HCT116 (cell line): ENCODE data around the gene KRTAP29-1. TPM values are rescaled to one million over a fixed set of nuclear protein-coding genes. Genes with fewer than 3 reads are reported as not detected.

ENCODE experiments used
- ATAC-seq: fragments of 200-7000 bp; cut with Tn5 transposase; 2 replicates; pipeline ENCODE4 v1.9.1; 2020; ENCODE audit warnings: mild to moderate bottlenecking, moderate library complexity
- BruUV-seq: library from RNA; stranded (reverse); fragments of 400-500 nt; replicated peaks from 2 replicates; lab custom pipeline; 2021; lab: Mats Ljungman, UMichigan
- CTCF ChIA-PET: fragments of 300-600 bp; sonication (Branson Sonifier 250); formaldehyde crosslinking; loops from one replicate; lab custom pipeline; 2021; ENCODE audit warnings: antibody characterized with exemption; lab: Charles Lee
- POLR2A ChIA-PET: fragments of 300-600, 350-600 bp; sonication (Branson Sonifier 250); formaldehyde crosslinking; loops from one replicate; lab custom pipeline; 2021; ENCODE audit warnings: antibody characterized with exemption; lab: Charles Lee
- RAD21 ChIA-PET, 2 experiments: fragments of 300-600 bp; sonication (Branson Sonifier 250); formaldehyde crosslinking; loops; one replicate each; lab custom pipeline; 2023; ENCODE audit warnings: low total read pairs in 2 of 2; ENCODE audit not compliant: uncharacterized antibody in 2 of 2, unreplicated experiment in 2 of 2, low non-redundant PET in 1 of 2; lab: Charles Lee
- DNase-seq: peaks from one replicate; pipeline ENCODE4 v3.0.0-alpha.2; 2010; ENCODE audit warnings: low read depth, low spot score
- H2AFZ ChIP-seq: fragments of 200-600 bp; shearing (Covaris generic), sonication (generic); 2 replicates; pipeline ENCODE4 v1.6.1; 2017; ENCODE audit warnings: low read depth, mixed run types, mixed read lengths, antibody characterized with exemption, low read length; ENCODE audit not compliant: poor library complexity, severe bottlenecking
- H3K27ac ChIP-seq: 2 replicates; pipeline ENCODE4 v1.5.1; 2012; ENCODE audit warnings: low read depth, low read length
- H3K27me3 ChIP-seq: fragments of 200-600 bp; sonication (generic); 2 replicates; pipeline ENCODE4 v1.6.1; 2016; ENCODE audit warnings: mixed run types, low read length, mixed read lengths; ENCODE audit not compliant: insufficient read depth
- H3K36me3 ChIP-seq, 2 experiments: fragments of 200-500 bp in 1 of 2; fragments of 200-600 bp in 1 of 2; sonication (Bioruptor generic) in 1 of 2; sonication (generic) in 1 of 2; 2 replicates each; pipeline versions ENCODE4 v1.5.1 to v1.6.1; 2014 to 2016; ENCODE audit warnings: low read length in 2 of 2, inconsistent platforms in 1 of 2, mixed read lengths in 1 of 2, mixed run types in 1 of 2; ENCODE audit not compliant: insufficient read depth in 2 of 2, control insufficient read depth in 1 of 2
- H3K4me1 ChIP-seq, 2 experiments: fragments of 200-600 bp in 1 of 2; sonication (generic) in 1 of 2; 2 replicates each; pipeline versions ENCODE4 v1.5.1 to v1.6.1; 2012 to 2017; ENCODE audit warnings: low read length in 2 of 2, inconsistent platforms in 1 of 2, mild to moderate bottlenecking in 1 of 2, mixed read lengths in 1 of 2, mixed run types in 1 of 2, moderate library complexity in 1 of 2; ENCODE audit not compliant: insufficient read depth in 2 of 2, control insufficient read depth in 1 of 2
- H3K4me2 ChIP-seq: fragments of 200-600 bp; sonication (generic); 2 replicates; pipeline ENCODE4 v1.6.1; 2017; ENCODE audit warnings: mixed run types, low read length, mixed read lengths
- H3K4me3 ChIP-seq, 2 experiments: fragments of 200-600 bp in 1 of 2; sonication (generic) in 1 of 2; replicated peaks in 1 of 2; 2 replicates each; pipeline ENCODE4 v1.5.1; 2011 to 2016; ENCODE audit warnings: low read length in 2 of 2, control low read depth in 1 of 2, low read depth in 1 of 2, mild to moderate bottlenecking in 1 of 2, mixed read lengths in 1 of 2, mixed run types in 1 of 2
- H3K79me2 ChIP-seq: fragments of 200-600 bp; sonication (generic); 2 replicates; pipeline ENCODE4 v1.6.1; 2017; ENCODE audit warnings: mild to moderate bottlenecking, mixed run types, low read length, moderate library complexity, mixed read lengths; ENCODE audit not compliant: insufficient read depth
- H3K9ac ChIP-seq: fragments of 200-600 bp; sonication (generic); 2 replicates; pipeline ENCODE4 v1.6.1; 2016; ENCODE audit warnings: low read length, mixed read lengths
- H3K9me2 ChIP-seq: fragments of 200-600 bp; sonication (generic), shearing (Covaris generic); 2 replicates; pipeline ENCODE4 v1.6.1; 2017; ENCODE audit warnings: mixed run types, mild to moderate bottlenecking, moderate library complexity; ENCODE audit not compliant: insufficient read depth
- H3K9me3 ChIP-seq, 2 experiments: fragments of 200-500 bp in 1 of 2; fragments of 200-600 bp in 1 of 2; sonication (Bioruptor generic) in 1 of 2; sonication (generic) in 1 of 2; 2 replicates each; pipeline ENCODE4 v1.6.1; 2014 to 2017; ENCODE audit warnings: low read length in 2 of 2, mixed read lengths in 2 of 2, inconsistent platforms in 1 of 2, low read depth in 1 of 2, mild to moderate bottlenecking in 1 of 2, mixed run types in 1 of 2, moderate library complexity in 1 of 2; ENCODE audit not compliant: control insufficient read depth in 1 of 2, insufficient read depth in 1 of 2
- H4K20me1 ChIP-seq: fragments of 200-600 bp; sonication (generic), shearing (Covaris generic); 2 replicates; pipeline ENCODE4 v1.6.1; 2017; ENCODE audit warnings: mixed run types, mild to moderate bottlenecking, moderate library complexity; ENCODE audit not compliant: insufficient read depth
- ATF3 ChIP-seq: IDR thresholded peaks from 2 replicates; pipeline ENCODE4 v1.6.1; 2012
- CBX3 ChIP-seq: IDR thresholded peaks from 2 replicates; pipeline ENCODE4 v1.6.1; 2012; ENCODE audit warnings: low read depth
- CEBPB ChIP-seq: IDR thresholded peaks from 2 replicates; pipeline ENCODE4 v1.6.1; 2012; ENCODE audit warnings: low read depth
- EGR1 ChIP-seq: IDR thresholded peaks from 2 replicates; pipeline ENCODE4 v1.6.1; 2012; ENCODE audit warnings: low read depth
- ELF1 ChIP-seq: IDR thresholded peaks from 2 replicates; pipeline ENCODE4 v1.6.1; 2012; ENCODE audit warnings: low read depth, borderline replicate concordance
- EZH2 ChIP-seq: fragments of 200-600 bp; sonication (generic); IDR thresholded peaks from 2 replicates; pipeline ENCODE4 v1.6.1; 2017; ENCODE audit warnings: antibody characterized with exemption, mixed run types
- EZH2phosphoT487 ChIP-seq: fragments of 200-600 bp; IDR thresholded peaks from 2 replicates; pipeline ENCODE4 v1.6.1; 2018; ENCODE audit warnings: antibody characterized with exemption, borderline replicate concordance
- FOSL1 ChIP-seq: IDR thresholded peaks from 2 replicates; pipeline ENCODE4 v1.6.1; 2012; ENCODE audit warnings: low read depth
- POLR2A ChIP-seq: IDR thresholded peaks from 2 replicates; pipeline ENCODE4 v1.7.0; 2011; ENCODE audit warnings: borderline replicate concordance; ENCODE audit not compliant: insufficient read depth, insufficient read length; ENCODE audit errors: extremely low read depth
- POLR2AphosphoS5 ChIP-seq: IDR thresholded peaks from 2 replicates; pipeline ENCODE4 v1.6.1; 2011; ENCODE audit warnings: mild to moderate bottlenecking, low read depth, low read length, moderate library complexity
- RAD21 ChIP-seq: IDR thresholded peaks from 2 replicates; pipeline ENCODE4 v1.6.1; 2012; ENCODE audit warnings: low read depth, mild to moderate bottlenecking
- REST ChIP-seq: IDR thresholded peaks from 2 replicates; pipeline ENCODE4 v1.6.1; 2012; ENCODE audit warnings: low read depth
- SIN3A ChIP-seq: IDR thresholded peaks from 2 replicates; pipeline ENCODE4 v1.6.1; 2012; ENCODE audit warnings: low read depth
- SP1 ChIP-seq: IDR thresholded peaks from 2 replicates; pipeline ENCODE4 v1.6.1; 2012; ENCODE audit warnings: low read depth
- SRF ChIP-seq: IDR thresholded peaks from 2 replicates; pipeline ENCODE4 v1.6.1; 2012; ENCODE audit warnings: low read depth
- TCF7L2 ChIP-seq: IDR thresholded peaks from 2 replicates; pipeline ENCODE4 v1.7.0; 2011; ENCODE audit warnings: borderline replicate concordance, inconsistent platforms; ENCODE audit not compliant: insufficient read depth, insufficient read length; ENCODE audit errors: extremely low read depth
- YY1 ChIP-seq: IDR thresholded peaks from 2 replicates; pipeline ENCODE4 v1.6.1; 2011; ENCODE audit warnings: low read length, low read depth, moderate library complexity, mild to moderate bottlenecking; ENCODE audit not compliant: insufficient replicate concordance; ENCODE audit errors: extremely low read depth
- ZBTB33 ChIP-seq: IDR thresholded peaks from 2 replicates; pipeline ENCODE4 v1.6.1; 2011; ENCODE audit warnings: mild to moderate bottlenecking, low read length, moderate library complexity; ENCODE audit not compliant: insufficient replicate concordance; ENCODE audit errors: extremely low read depth
- ZFX ChIP-seq: fragments of 450-650 bp; IDR thresholded peaks from 2 replicates; pipeline ENCODE4 v1.6.1; 2017
- ZNF274 ChIP-seq: fragments of 200-500 bp; sonication (Bioruptor generic); IDR thresholded peaks from 2 replicates; pipeline ENCODE4 v1.6.1; 2014; ENCODE audit warnings: mild to moderate bottlenecking, low read depth, low read length, inconsistent platforms
- intact Hi-C: fragments of 100-400 bp; cut with micrococcal nuclease; formaldehyde crosslinking; loops from 2 replicates; pipeline ENCODE4 v1.10.0; 2022
- total RNA-seq: library from RNA; stranded (reverse); gene quantifications from one replicate; pipeline ENCODE4 v1.2.1, GENCODE V29; 2021; ENCODE audit not compliant: unreplicated experiment

The KRTAP29-1 gene
- total RNA-seq, 1 experiment from 2014 or later = 0.22 TPM

DNA sequence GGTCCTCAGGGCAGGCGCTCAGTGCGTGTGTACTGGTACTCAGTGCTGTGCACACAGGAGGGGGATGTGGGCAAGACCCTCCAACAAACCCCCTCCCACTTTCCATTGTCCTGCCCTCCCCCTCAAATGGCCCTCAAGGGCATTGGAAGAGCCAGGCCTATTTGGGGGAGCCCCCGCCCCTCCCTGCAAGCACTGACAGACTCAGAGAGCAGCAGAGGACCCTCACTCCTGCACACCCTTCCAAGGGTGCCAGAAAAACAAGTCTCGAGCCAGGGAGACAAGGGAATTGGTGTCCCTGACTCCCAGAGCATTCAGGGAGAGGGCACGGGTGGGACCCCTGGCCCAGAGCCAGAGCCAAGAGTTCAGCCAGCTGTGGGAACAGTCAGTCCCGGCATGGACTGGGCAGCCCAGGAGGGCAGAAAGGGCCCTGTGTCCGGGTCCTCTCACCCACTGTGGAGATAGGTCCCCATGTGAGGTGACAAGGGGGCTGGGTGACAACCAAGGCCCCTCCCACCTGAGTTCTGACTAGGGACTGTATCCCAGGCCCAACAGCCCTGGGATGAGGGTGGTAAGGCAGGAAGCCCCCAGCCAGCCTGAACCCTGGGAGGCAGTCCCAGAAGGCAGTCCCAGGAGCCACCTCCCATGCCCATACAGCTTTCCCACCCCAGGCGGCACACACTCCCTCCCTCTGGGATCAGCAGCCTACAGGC is 24.9 kb upstream of the KRTAP29-1 start:
- no TSS peak for BruUV-seq
- CTCF ChIA-PET = interaction anchor here (1.7 to 2.0 kb wide), 2 partner anchors 418 to 524 kb away, joined by 5 to 6 read pairs; no protein-coding TSS in a partner anchor

More for the DNA sequence above, 24.9 kb upstream of the KRTAP29-1 start:
- H3K4me3 ChIP-seq = no peak overlapping the region
- H3K4me2 ChIP-seq = no peak overlapping the region
- H3K9ac ChIP-seq = no peak overlapping the region
- H2AFZ ChIP-seq = no peak overlapping the region
- intact Hi-C loops = loop anchor here (10.0 kb wide), 1 partner anchor 703 kb away; no protein-coding TSS in a partner anchor
- ATAC-seq (no peak), DNase-seq (no peak)
- TF ChIP-seq EGR1 (no peak), EZH2phosphoT487 (no peak), SP1 (no peak), EZH2 (no peak), TCF7L2 (no peak), CBX3 (no peak), ZBTB33 (no peak), REST (no peak), YY1 (no peak), CEBPB (no peak), ELF1 (no peak), SIN3A (no peak), RAD21 (no peak), POLR2A (no peak), POLR2AphosphoS5 (no peak), ZNF274 (no peak), FOSL1 (no peak), SRF (no peak), ATF3 (no peak), ZFX (no peak)
- no peaks in the 10 kb centered on the region for H3K79me2 ChIP-seq
- peaks cover 0 to 12% of the 10 kb centered on the region in 2 experiments; a peak in 1 of 4 replicates for H3K9me3 ChIP-seq
- no peaks in the 10 kb centered on the region for H4K20me1 ChIP-seq
- no peaks in the 10 kb centered on the region for H3K27me3 ChIP-seq
- peaks cover 6 to 29% of the 10 kb centered on the region in 2 experiments; a peak in 3 of 4 replicates for H3K4me1 ChIP-seq
- ChIA-PET POLR2A (no interaction called here), RAD21 (no interaction called here)
- peak overlapping the region; percentile 16; the same call in 1 of the 2 replicates for H3K27ac ChIP-seq
- no peaks in the 10 kb centered on the region for H3K9me2 ChIP-seq
- H3K36me3 ChIP-seq = no peaks in the 10 kb centered on the region
